HFF-Myc (cell line): ENCODE results near the gene SF3B5.

Experiments
- DNase-seq: peaks from one replicate; pipeline ENCODE4 v3.0.0-alpha.2; 2011; ENCODE audit warnings: low read depth; ENCODE audit errors: extremely low read depth
- H3K4me3 ChIP-seq: replicated peaks from 2 replicates; pipeline ENCODE4 v1.5.1; 2011; ENCODE audit warnings: low read depth, mild to moderate bottlenecking, control low read depth, low read length
- CTCF ChIP-seq: IDR thresholded peaks from 2 replicates; pipeline ENCODE4 v1.5.1; 2012; ENCODE audit warnings: mild to moderate bottlenecking, low read depth, low read length, control low read depth; ENCODE audit errors: missing control alignments

The SF3B5 gene

GRCh38 chr6:144066741-144067484 lies 28.5 kb downstream of the SF3B5 start:
- no peak for TF ChIP-seq CTCF
- H3K4me3 ChIP-seq: no peak overlapping the region
- no peak for DNase-seq

DNA sequence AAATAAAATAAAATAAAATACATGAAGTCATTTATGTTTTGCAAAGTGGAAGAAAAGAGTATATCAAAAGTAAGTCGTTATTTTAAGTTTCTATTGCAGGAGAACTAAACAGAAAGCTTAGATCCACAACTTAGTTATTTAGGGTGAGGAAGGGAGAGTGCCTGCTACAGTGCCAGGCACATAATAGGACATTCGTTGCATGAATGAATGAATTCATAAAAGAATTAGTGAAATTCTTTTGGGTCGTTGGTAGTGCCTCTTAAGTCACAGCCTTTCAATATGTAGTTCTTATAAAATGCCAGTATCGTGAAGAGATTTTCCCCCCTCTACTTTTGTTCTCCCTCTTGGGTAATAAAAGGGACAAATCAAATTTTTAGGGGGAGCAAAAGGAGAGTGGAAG lies 29.1 kb downstream of the SF3B5 start:
- H3K4me3 ChIP-seq: no peak overlapping the region
- no peak for DNase-seq
- no peak for TF ChIP-seq CTCF

DNA sequence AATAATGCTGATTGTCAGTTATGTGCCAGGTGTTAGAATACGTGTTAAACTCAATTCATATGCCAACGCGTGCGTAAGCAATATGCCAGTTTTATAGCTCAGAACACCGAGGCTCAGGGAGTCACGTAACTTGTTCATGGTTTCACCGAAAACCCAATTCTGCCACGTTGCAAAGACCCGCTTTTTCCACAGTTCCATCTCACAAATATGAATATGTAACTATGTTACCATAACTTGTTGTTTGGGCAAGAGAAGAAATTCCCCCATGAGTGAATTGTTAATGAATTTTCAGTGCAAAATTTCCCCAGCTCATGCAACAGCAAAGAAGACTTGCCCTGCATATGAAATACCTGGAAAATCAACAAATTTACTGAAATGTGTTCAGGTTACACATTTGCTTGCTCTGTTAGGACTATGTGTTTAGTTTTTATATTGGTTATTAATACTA lies 30.1 kb downstream of the SF3B5 start:
- TF ChIP-seq CTCF: no peak
- no peak for DNase-seq
- no peak overlapping the region for H3K4me3 ChIP-seq

- TF ChIP-seq CTCF: no peak
- H3K4me3 ChIP-seq: peak overlapping the region; percentile 49
- no peak for DNase-seq
Measured at GRCh38 chr6:144064402-144065212, 30.8 kb downstream of the SF3B5 start.

- TF ChIP-seq CTCF: peak; percentile 5
- DNase-seq: no peak
- peak overlapping the region; percentile 49 for H3K4me3 ChIP-seq
Measured at GRCh38 chr6:144063744-144064401, 31.5 kb downstream of the SF3B5 start.

DNA sequence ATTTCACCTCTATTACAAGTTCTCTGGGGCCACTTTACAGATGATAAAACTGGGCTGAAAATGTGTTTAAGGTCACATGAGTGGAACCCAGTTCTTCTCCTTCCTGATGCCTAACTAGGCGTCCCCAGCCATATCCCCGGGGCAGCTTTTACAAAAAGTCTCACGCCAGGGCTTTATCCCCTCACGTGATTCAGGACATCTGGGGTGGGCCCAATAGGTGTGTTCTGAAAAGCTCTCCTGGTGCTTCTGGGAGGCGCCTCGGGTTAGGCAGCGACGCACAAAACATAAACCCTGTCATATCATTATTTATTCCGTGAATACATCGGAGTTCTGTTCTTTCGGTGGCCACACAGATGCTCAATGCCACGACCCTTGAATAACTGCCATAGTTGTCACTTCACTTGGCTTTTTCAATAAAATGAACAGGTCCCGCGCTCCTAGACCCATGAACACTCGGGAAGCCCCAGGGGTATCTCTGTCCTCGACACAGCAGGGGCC lies 32.1 kb downstream of the SF3B5 start:
- no peak for DNase-seq
- TF ChIP-seq CTCF: no peak
- peak overlapping the region; percentile 49 for H3K4me3 ChIP-seq
